Natural killer cell (primary cell): ENCODE data around the gene ZNF324B. TPM values are rescaled to one million over a fixed set of nuclear protein-coding genes. Genes with fewer than 3 reads are reported as not detected.
A peak's percentile ranks its signal among the peaks of the same experiment; 100 is the strongest.
"Not testable (repeated sequence)": the region's sequence is repeated elsewhere in the genome, so short reads cannot be mapped to it uniquely, and the experiment has no call there.

Experiments used
- ATAC-seq, 3 donors: fragments of 150-1000 bp in 2 of 3; fragments of 200-7000 bp in 1 of 3; cut with Tn5 transposase; 1 replicate in 1 of 3; 2 replicates in 2 of 3; pipeline ENCODE4 v1.10.0; 2021; ENCODE audit warnings: mild to moderate bottlenecking in 2 of 3, moderate library complexity in 2 of 3
- DNase-seq, 2 donors: peaks; one replicate each; pipeline versions ENCODE4 v3.0.0 to v3.0.0-alpha.2; 2013 to 2021; ENCODE audit warnings: mixed read lengths in 1 of 2
- H3K27ac ChIP-seq: one replicate; pipeline ENCODE4 v1.5.1; 2013; ENCODE audit warnings: mild to moderate bottlenecking, low read length
- H3K27me3 ChIP-seq: one replicate; pipeline ENCODE4 v1.6.1; 2013; ENCODE audit warnings: low read length; ENCODE audit not compliant: control insufficient read depth, insufficient read depth
- H3K36me3 ChIP-seq: one replicate; pipeline ENCODE4 v1.6.1; 2013; ENCODE audit warnings: low read length; ENCODE audit not compliant: control insufficient read depth, insufficient read depth
- H3K4me1 ChIP-seq: one replicate; pipeline ENCODE4 v1.6.1; 2013; ENCODE audit warnings: low read length; ENCODE audit not compliant: control insufficient read depth, insufficient read depth
- H3K4me3 ChIP-seq: one replicate; pipeline ENCODE4 v1.5.1; 2013; ENCODE audit warnings: low read length
- H3K9me3 ChIP-seq: one replicate; pipeline ENCODE4 v1.6.1; 2013; ENCODE audit warnings: low read length; ENCODE audit not compliant: control insufficient read depth, insufficient read depth
- H3K27ac Mint-ChIP-seq, 2 donors: one replicate each; pipeline ENCODE4 v1.8.0; 2022; ENCODE audit warnings: mild to moderate bottlenecking in 2 of 2, mixed read lengths in 2 of 2, moderate library complexity in 1 of 2
- H3K27me3 Mint-ChIP-seq, 2 donors: one replicate each; pipeline ENCODE4 v1.8.0; 2022; ENCODE audit warnings: low read depth in 2 of 2, mixed read lengths in 2 of 2
- H3K36me3 Mint-ChIP-seq: one replicate; pipeline ENCODE4 v1.8.0; 2022; ENCODE audit warnings: mixed read lengths
- H3K4me1 Mint-ChIP-seq, 2 donors: one replicate each; pipeline ENCODE4 v1.8.0; 2022; ENCODE audit warnings: mixed read lengths in 2 of 2
- H3K4me3 Mint-ChIP-seq: one replicate; pipeline ENCODE4 v1.8.0; 2022; ENCODE audit warnings: mild to moderate bottlenecking, moderate library complexity, mixed read lengths
- H3K9me3 Mint-ChIP-seq, 2 donors: one replicate each; pipeline ENCODE4 v1.8.0; 2022; ENCODE audit warnings: mixed read lengths in 2 of 2
- WGBS: methylation state at CpG from one replicate; pipeline ENCODE4 v1.1.7; 2013; ENCODE audit warnings: missing lambda C conversion rate; ENCODE audit not compliant: insufficient coverage; 5-methylcytosine and 5-hydroxymethylcytosine counted together
- intact Hi-C: fragments of 100-400 bp; cut with micrococcal nuclease; formaldehyde crosslinking; loops from one replicate; pipeline ENCODE4 v1.14.2; 2022
- total RNA-seq, 4 donors: library from RNA; stranded (reverse); fragments of 120-200 nt in 1 of 4; gene quantifications; one replicate each; pipeline versions ENCODE4 v1.2.3 to v1.2.4, GENCODE V29; 2013 to 2022
- TF ChIP-seq, protein P1 (sequence below): fragments of 200-600 bp; IDR thresholded peaks from one replicate; pipeline ENCODE4 v1.8.0; 2022; ENCODE audit warnings: antibody characterized with exemption

The ZNF324B gene
- total RNA-seq = 10 to 100 TPM; 10.4 to 11.4 (median 11.4) TPM
- 8.9 TPM for total RNA-seq (2013)

DNA sequence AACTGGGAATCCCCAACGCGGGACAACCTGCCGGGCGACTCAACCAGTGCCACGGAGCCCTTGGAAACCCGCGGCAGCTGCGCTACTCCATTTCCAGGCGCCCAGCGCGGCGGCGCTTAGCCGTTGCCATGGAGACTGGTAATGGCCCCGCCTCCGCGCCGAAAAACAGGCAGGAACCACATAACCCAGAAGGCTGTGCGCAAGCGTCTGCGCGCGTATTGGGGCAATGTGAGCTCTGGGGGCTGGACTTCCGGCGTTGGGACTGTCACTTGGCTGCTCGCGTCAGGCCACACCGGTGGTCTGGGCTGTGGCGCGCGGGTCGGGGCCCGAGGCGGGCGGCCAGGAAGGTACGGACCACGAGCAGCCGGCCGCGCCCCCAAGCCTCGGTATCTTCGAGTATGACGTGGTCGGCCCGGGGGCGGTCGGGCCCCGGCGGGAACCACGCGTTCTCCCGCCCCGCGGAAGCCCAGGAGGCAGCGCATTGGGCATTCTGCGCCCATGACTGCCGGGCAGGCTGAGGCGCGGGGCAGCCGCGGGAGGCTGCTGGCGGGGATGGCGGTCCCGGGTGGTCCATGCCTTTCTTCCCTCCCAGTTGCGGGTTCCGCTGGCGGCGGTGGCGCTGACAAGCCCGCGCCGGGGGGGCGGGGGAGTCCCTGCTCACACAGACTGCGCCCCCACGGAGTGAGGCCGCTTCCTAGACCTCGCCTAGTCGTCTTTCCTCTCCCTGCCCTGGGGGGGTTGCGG is at the start of gene ZNF324B:
Gene ZNF324B (plus strand): TSS at position 265 of the 744 bp plus-strand sequence. CDS start 2,080 bp downstream, outside the sequence.
- ATAC-seq (peak; percentile 95 to 98 (median 95)), DNase-seq (peak; percentile 95 to 99)
- H3K4me3 ChIP-seq = peak within 1 kb of the TSS; percentile 53
- peaks cover 11% of the 10 kb centered on the region for H3K9me3 ChIP-seq
- TF ChIP-seq, protein P1, sequence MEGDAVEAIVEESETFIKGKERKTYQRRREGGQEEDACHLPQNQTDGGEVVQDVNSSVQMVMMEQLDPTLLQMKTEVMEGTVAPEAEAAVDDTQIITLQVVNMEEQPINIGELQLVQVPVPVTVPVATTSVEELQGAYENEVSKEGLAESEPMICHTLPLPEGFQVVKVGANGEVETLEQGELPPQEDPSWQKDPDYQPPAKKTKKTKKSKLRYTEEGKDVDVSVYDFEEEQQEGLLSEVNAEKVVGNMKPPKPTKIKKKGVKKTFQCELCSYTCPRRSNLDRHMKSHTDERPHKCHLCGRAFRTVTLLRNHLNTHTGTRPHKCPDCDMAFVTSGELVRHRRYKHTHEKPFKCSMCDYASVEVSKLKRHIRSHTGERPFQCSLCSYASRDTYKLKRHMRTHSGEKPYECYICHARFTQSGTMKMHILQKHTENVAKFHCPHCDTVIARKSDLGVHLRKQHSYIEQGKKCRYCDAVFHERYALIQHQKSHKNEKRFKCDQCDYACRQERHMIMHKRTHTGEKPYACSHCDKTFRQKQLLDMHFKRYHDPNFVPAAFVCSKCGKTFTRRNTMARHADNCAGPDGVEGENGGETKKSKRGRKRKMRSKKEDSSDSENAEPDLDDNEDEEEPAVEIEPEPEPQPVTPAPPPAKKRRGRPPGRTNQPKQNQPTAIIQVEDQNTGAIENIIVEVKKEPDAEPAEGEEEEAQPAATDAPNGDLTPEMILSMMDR = no peak
- H3K9me3 Mint-ChIP-seq = peaks cover 0 to 4% of the 10 kb centered on the region in 2 donors
- H3K27me3 ChIP-seq = no peaks in the 10 kb centered on the region
- H3K4me1 Mint-ChIP-seq = peaks cover 19 to 26% of the 10 kb centered on the region in 2 donors
- H3K27me3 Mint-ChIP-seq = peaks cover 18 to 30% of the 10 kb centered on the region in 2 donors
- H3K36me3 ChIP-seq = peaks cover 2% of the 10 kb centered on the region
- peak within 1 kb of the TSS; percentile 52 for H3K27ac ChIP-seq
- no peaks in the 10 kb centered on the region for H3K36me3 Mint-ChIP-seq
- peaks cover 15% of the 10 kb centered on the region for H3K4me1 ChIP-seq
- intact Hi-C loops = loop anchor here (1.0 to 2.0 kb wide), 3 partner anchors 11 to 269 kb away; partner anchors contain the start of genes ZNF132 and ZNF274
- H3K4me3 Mint-ChIP-seq = peak within 1 kb of the TSS; percentile 91
- under 1% methylated on average over 79 of the region's 79 CpGs for WGBS
- peak within 1 kb of the TSS; percentile 84 to 89 for H3K27ac Mint-ChIP-seq

GRCh38 chr19:58401840-58402421 is 49.5 kb upstream of the ZNF324B start:
- Histone ChIP-seq H3K36me3 (no peaks in the 10 kb centered on the region), H3K4me1 (peaks cover 17% of the 10 kb centered on the region), H3K4me3 (peak overlapping the region; percentile 76), H3K27ac (peak overlapping the region; percentile 98), H3K27me3 (peaks cover 10% of the 10 kb centered on the region), H3K9me3 (no peaks in the 10 kb centered on the region)
- intact Hi-C loops = loop anchor here (1.0 to 2.0 kb wide), 5 partner anchors 15 to 75 kb away; partner anchors contain the start of genes RPS5, ZNF132, ZNF497 and ZNF837
- TF ChIP-seq, protein P1 = no peak
- Mint-ChIP-seq H3K27ac (peak overlapping the region; percentile 92 to 93), H3K4me3 (peak overlapping the region; percentile 92), H3K4me1 (peaks cover 14 to 20% of the 10 kb centered on the region in 2 donors), H3K27me3 (peaks cover 0 to 19% of the 10 kb centered on the region in 2 donors), H3K36me3 (no peaks in the 10 kb centered on the region), H3K9me3 (no peaks in the 10 kb centered on the region)
- DNase-seq (no peak), ATAC-seq (no peak)
- 33% methylated on average over 18 of the region's 23 CpGs for WGBS

DNA sequence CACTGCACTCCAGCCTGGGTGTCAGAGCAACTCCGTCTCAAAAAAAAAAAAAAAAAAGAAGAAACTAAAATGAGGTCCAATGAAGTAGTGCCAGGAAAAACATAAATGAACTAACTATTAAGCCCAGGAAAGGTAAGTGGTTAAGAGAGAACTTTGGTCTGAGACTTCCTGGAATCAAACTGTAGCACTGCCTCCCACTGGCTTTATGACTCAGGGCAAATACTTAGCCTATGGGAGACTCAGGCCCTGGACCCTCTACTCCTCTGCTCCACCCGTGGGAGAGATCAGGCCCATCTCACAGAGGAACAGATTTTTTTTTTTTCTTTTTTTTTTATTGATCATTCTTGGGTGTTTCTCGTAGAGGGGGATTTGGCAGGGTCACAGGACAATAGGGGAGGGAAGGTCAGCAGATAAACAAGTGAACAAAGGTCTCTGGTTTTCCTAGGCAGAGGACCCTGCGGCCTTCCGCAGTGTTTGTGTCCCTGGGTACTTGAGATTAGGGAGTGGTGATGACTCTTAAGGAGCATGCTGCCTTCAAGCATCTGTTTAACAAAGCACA is 47.4 kb upstream of the ZNF324B start:
- intact Hi-C loops, H3K4me3 ChIP-seq, H3K9me3 ChIP-seq, H3K9me3 Mint-ChIP-seq, H3K27me3 Mint-ChIP-seq, H3K36me3 Mint-ChIP-seq, H3K27me3 ChIP-seq, H3K4me3 Mint-ChIP-seq, H3K36me3 ChIP-seq, ATAC-seq, H3K27ac ChIP-seq, H3K27ac Mint-ChIP-seq, DNase-seq: not testable (repeated sequence)
- H3K4me1 Mint-ChIP-seq = peaks cover 34 to 40% of the 10 kb centered on the region in 2 donors
- peaks cover 30% of the 10 kb centered on the region for H3K4me1 ChIP-seq
- WGBS = 80% methylated on average over 1 of the region's 5 CpGs
